Activated CD8-positive, alpha-beta memory T cell treated with anti-CD3 and anti-CD28 coated beads, Interleukin-2, amount 50 U/mL, for 48 hours (primary cell): Measurements from ENCODE around the gene IKZF3.
"Not testable (repeated sequence)": the region's sequence is repeated elsewhere in the genome, so short reads cannot be mapped to it uniquely, and the experiment has no call there.

Experiments
- DNase-seq: peaks from one replicate; pipeline ENCODE4 v3.0.0-alpha.2; 2020

IKZF3 gene

DNA sequence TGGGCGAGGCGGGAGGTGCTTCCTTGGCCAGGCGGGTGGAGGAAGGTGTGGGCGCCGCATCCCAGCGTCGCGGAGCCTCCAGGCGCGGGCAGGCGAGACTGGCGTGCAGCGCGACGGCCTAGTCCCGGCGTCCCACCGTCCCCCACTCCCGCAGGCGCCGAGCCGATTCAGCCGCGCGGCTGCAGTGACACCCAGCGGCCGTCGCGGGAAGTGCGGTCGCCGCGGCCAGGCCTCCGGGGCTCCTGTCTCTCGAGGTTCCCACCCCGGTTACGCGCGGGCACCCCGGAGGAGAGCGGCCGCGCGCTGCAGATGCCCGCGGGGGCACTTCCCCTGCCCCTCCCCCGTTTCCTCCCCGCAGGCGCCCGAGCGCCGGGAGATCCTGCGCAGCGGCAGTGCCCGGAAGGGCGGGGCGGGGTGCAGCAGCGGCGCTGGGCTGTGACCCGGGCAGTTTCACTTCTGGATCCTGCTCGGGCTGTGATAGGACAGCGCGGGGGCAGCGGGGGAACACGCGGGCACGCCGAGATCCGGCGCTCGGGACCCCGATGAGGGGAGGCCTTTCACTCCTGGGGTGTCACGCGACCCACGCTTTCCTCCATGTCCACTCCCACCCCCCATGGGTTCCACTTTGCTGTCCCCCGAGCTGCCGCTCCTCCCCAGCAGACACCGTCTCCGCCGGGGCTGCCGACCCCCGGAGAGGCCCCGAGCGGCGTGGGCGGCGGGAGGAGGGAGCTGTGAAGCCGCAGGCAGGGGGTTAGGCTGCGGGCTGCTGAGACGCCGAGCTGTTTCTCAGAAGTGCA is 109.8 kb downstream of the IKZF3 start:
- peak; percentile 98 for DNase-seq

DNA sequence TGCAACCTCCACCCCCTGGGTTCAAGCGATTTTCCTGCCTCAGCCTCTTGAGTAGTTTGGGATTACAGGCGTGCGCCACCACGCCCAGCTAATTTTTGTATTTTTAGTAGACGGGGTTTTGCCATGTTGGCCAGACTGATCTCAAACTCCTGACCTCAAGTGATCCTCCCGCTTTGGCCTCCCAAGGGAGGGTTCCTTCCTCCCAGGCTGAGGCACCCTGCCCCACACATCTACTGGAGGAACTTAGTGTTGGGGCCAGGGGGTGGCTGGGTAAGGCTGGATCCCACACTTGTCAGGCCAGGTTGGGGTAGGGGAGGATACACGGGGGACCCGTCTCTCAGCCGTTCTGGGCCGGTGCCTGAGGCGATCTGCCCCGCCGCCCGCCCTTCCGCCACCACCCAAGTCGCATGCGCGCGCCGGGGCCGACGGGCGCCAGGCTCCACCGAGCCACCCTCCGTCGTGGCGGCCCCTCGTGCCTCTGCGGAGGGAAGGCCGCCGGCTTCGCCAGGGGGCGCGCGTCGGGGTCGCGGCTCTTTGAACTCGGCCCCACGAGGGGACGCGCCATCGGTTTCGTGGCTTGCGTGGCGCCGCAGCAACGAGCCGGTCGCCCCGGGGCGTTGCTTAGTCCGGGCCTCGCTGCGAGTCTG is 110.5 kb downstream of the IKZF3 start:
- no peak for DNase-seq

DNA sequence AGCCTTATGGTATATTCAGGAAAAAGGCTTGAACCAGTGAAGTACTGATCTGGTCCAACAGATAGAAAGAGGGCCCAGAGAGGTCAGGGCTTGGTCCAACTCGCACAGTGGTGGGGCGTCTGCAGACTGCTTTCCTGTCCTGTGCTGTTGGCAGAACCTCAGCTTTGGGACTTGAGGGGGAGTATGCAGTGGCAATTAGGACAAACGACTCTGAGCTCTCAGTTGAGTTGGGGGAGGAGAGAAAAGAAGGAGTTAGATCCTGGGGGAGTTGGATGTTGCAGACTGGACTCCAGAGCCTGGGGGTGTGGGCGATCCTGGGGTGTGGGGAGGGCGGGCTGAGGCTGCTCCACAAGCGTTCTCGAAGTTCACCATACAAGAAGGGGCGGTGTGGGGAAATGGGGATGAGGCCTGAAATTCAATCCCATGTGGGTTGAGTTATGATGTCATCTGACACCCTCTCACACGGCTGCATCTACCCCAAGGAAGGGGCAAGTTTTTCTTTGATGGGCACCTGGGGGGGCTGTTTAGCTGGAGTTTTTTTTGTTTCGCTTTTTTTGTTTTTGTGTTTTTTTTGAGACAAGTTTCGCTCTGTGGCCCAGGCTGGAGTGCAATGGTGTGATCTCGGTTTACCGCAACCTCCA is 111.8 kb downstream of the IKZF3 start:
- no peak for DNase-seq

DNA sequence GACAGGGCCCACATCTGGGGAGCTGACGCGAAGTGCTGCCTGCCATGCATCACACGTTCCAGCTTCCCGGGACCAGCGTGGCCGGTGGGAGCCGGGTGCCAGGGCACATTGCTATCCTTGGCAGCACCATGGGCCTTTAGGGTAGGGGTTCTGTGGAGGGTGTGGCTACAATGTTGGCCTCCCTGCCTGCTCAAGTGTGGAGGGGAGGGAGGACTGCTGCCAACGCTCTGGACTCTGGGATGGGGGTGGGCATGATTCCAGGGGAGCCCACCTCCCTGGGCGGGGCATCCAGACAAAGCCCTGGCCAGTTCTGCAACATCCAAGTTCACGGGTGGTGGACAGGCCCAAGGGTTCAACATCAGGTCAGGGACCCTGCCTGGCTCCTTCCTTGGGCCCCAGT is 112.5 kb downstream of the IKZF3 start:
- no peak for DNase-seq

DNA sequence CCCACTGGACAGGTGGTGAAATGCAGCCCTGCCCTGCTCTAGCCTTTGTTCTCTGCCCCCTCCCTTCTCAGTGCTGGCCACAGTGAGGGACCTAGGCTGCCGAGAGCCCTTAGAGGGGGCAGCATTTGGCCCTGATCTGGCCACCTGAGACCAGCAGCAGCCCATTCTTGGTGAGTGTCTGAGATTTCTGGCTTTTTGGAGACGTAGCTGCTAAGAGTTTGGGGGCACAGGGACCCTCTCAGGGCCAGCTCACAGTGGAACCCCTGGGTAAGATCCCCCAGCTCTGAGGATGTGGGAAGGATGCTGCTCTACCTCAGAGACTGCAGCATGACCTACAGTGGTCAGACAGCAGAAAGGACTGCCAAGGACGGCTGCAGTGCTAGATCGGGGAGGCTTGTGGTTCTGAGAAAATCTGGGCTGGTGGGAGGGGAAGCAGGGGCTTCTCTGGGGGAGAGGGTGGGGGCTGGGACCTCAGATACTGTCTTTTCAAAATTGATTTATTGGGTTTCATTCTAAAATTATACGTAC is 113.0 kb downstream of the IKZF3 start:
- no peak for DNase-seq

DNA sequence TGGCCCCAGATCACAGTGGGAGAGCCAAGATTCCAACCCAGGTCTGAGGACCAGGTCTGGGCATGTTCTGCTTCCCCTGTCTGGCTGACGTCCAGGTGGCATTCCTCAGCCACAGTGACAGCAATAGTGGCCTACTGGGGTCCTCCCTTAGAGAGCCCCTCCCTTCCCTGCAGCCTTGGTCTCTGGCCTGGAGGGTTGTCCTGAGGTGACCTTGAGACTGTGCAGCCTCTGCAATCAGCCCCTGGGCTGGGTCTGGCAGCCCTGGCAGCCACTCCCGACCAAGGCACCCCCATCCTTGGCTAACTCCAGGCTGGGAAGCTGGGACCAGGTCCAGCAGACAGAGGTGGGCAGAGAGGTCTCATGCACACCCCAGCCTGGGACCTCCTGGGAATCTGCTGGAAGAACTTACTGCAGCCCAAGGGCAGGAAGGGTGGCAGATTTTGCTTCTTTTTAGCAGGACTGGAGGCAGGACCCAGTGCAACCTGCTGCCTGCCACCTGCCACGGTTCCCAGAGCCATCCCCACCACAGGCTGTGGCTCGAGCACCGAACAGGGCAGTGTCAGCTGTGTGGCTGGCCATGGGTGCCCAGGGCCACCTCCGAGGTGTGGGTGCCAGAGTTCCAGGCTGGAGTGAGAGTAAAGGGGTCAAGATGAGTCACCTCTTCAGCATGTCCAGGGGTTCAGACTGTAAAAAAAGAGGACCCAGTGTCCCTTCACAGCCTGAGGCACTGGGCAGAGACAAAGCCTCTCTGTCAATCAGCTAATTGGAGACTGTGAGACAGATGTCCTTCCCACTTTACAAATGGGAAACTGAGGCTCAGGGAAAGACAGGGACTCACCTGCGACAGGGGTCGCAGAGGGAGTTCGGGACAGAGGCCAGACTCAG is 113.7 kb downstream of the IKZF3 start:
- DNase-seq, result no peak

DNA sequence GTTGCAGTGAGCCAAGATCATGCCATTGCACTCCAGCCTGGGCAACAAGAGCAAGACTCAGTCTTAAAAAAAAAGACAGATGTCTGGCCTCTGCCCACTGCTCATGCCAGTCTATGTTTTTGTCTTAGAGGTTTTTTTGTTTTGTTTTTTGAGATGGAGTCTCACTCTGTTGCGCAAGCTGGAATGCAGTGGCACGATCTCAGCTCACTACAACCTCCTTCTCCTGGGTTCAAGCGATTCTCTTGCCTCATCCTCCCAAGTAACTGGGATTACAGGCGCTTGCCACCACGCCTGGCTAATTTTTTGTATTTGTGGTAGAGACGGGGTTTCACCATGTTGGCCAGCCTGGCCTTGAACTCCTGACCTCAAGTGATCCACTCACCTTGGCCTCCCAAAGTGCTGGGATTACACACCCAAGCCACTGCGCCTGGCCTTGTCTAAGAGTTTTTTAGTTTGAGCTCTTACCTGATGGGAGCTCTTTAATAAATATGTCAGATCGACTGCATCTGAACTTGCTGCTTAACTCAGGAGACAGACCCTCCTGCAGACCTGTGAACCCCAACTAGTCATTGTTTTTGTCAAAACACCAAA is 115.6 kb downstream of the IKZF3 start:
- DNase-seq, result not testable (repeated sequence)

DNA sequence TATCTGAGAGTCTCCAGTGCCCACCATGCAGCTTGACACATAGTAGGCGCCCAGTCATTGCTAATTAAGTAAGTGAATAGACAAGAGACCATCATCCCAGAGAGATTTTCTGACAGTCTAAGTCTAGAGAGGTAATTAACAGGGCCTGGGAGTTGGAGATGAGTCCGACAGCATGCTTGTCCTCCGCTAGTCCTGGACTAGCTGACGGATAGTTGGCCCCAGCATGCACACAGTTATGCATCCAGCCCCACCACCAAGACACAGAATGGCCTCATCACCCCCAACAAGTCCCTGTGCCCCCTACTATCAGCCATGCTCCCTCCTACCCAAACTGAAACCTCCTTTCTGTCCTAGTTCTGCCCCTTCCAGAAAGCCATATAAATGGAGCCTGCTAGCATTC is 116.4 kb downstream of the IKZF3 start:
- no peak for DNase-seq

DNA sequence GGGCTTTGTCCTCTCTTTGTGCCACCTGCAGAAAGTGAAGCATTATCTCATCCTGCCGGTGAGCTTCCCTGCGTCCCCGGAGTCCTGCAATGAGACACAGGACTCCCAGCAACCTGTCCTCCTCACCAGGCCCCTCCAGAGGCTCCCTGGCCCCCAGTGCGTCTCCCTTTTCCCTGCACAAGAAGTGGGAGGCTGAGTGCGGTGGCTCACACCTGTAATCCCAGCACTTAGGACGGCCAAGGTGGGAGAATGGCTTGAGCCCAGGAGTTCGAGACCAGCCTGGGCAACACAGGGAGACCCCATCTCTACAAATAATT is 118.0 kb downstream of the IKZF3 start:
- DNase-seq, result no peak

DNA sequence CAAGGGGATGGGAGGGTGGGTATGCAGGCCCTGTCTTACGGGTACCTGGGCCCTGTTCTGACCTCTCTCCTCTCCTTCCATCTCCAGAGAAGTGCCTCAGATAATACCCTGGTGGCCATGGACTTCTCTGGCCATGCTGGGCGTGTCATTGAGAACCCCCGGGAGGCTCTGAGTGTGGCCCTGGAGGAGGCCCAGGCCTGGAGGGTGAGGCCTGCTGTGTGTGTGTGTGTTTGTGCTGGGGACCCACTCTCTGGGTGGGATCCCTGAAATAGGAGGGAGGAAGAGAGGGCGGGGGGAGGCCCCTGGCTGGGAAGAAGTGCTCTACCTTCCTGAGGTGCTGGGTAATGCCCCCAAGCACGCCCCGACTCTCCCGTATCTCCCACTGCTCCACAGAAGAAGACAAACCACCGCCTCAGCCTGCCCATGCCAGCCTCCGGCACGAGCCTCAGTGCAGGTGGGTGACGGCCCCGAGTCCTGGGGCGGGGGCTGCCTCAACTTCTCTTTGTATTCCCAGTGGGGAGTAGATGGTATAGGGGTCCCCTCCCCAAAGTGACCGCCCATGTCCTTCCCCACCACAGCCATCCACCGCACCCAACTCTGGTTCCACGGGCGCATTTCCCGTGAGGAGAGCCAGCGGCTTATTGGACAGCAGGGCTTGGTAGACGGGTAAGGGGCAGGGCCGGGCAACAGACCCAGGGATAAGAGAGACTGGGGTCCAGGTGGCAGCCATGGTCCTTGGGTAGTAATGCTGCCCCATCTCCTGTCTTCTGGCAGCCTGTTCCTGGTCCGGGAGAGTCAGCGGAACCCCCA is 118.6 kb downstream of the IKZF3 start:
- no peak for DNase-seq

DNA sequence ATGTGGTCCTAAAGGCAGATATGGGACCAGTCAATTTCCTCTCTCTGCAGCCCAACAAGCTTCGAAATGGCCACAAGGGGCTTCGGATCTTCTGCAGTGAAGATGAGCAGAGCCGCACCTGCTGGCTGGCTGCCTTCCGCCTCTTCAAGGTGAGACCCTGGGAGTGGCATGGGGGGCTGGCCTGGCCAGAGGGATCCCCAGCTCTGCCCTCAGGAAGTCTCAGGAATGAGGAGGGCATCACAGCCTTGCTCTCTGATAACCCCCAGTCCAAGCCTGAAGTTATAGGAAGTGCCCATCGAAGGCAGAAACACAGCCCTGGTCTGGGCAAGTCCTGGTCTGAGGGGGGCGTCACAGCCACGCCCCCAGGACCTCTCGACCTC is 119.3 kb downstream of the IKZF3 start:
- DNase-seq, result no peak

DNA sequence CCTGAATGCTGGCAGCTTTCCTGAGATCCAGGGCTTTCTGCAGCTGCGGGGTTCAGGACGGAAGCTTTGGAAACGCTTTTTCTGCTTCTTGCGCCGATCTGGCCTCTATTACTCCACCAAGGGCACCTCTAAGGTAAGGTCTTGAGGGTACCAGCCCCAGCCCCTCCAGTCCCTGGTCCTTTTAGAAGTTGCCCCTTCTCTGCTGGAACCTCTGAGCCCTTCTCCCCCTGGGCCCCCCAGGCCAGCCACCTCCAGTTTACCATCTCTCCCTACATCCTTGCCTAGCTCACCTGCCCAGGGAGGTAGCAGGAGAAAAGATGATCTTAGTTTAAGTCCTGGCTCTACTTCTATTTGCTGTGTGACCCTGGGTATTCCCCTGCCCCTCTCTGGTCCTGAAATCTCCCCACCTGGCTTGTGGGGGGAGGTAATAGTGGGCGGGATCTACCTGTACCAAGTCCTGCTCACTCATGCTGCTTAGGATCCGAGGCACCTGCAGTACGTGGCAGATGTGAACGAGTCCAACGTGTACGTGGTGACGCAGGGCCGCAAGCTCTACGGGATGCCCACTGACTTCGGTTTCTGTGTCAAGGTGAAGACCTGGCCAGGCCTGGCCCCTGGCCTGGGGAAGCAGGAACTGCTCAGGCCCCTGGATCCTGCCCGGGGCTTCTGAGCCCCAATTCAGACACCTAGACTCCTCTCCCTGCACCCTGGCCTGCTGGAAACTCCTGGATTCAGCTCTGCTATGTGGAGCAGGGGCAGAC is 119.9 kb downstream of the IKZF3 start:
- DNase-seq, result no peak

DNA sequence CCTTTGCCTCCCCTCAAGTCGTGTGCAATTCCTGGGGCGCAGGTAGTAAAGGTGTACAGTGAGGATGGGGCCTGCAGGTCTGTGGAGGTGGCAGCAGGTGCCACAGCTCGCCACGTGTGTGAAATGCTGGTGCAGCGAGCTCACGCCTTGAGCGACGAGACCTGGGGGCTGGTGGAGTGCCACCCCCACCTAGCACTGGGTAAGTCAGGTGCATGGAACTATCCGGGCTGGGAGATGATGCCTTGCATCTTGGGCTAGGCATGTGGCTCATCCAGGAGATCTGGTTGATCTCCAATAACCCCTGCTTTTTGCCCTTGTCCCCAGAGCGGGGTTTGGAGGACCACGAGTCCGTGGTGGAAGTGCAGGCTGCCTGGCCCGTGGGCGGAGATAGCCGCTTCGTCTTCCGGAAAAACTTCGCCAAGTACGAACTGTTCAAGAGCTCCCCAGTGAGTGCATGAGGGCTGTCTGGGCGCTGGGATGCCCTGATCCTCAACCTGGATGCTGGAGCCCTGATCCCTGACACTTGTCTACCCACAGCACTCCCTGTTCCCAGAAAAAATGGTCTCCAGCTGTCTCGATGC is 121.2 kb downstream of the IKZF3 start:
- DNase-seq, result no peak

DNA sequence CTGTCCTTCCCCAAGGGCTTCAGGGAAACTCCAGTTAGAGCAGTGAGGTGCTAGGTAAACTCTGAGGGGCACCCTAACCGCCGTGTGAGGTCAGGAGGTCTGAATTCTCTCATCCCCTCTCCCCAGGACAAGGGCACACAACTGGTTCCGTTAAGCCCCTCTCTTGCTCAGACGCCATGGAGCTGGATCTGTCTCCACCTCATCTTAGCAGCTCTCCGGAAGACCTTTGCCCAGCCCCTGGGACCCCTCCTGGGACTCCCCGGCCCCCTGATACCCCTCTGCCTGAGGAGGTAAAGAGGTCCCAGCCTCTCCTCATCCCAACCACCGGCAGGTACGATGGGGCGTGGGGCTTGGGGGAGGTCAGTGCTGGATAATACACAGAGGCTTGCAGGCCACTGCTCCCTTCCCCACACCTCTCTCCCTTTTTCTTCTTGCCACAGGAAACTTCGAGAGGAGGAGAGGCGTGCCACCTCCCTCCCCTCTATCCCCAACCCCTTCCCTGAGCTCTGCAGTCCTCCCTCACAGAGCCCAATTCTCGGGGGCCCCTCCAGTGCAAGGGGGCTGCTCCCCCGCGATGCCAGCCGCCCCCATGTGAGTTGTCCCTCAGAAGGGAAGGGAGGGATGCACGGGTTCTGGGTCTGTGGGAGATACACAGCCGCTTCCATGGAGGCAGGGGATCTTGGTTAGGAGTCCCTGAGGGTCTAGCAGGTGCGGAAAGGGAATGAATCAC is 121.8 kb downstream of the IKZF3 start:
- DNase-seq, result no peak

DNA sequence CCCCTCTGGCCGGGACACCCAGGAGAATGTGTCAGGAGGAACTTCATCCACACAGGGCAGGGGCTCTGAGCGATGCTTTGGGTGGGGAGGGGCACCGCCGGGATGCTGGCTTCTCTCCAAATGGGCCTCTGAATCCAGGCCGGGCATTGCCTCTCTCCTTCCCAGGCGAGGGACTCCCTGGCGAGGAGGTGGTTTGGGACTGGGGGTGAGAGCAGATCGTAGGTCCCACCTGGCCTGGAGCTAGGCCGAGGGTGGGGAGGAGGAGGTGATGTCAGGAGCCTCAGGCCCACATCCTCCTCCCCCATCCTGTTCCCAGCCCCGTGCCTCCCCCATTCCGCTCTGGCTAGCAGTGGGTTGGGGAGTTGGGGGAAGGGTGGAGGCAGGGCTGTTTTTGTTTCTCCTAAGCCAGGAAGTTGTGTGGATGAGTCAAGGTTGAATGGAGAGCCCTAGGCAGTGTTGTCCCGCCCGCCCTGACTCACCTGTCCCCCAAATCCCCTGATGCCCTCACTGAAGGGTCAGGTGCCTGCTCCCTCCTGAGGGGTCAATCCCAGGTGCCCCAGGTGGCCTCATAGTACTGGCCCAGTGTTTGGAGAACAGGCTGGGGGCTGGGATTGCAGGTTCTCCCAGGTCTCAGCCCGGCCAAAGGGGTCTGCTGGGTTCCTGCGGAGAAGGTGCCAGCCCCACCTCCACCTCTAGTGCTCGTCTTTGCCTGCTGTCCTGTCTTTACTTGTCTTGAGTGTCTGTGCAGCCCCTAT is 123.6 kb downstream of the IKZF3 start:
- DNase-seq, result no peak

DNA sequence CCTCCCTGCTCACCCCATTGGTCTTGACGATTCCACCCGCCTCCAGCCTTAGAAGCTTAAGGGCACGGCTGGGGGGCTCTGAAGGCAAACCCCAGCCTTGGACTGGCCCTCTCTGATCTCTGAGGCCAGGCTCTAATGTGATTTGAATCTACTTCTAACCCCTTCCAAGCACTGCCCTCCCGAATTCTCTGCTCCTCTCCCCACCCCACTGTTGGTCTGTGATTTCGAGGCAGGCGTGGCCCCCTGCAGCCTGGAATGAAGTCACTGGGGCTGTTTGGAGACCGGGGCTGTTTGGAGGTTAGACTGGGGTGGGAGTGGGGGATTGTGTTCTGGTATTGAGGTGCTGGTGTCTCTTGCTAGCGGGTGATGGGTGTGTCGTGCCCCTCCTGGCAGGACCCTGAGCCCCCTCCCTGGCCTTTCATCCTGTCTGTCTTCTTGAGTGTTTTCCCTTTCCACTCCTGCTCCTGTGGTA is 124.2 kb downstream of the IKZF3 start:
- DNase-seq, result no peak

DNA sequence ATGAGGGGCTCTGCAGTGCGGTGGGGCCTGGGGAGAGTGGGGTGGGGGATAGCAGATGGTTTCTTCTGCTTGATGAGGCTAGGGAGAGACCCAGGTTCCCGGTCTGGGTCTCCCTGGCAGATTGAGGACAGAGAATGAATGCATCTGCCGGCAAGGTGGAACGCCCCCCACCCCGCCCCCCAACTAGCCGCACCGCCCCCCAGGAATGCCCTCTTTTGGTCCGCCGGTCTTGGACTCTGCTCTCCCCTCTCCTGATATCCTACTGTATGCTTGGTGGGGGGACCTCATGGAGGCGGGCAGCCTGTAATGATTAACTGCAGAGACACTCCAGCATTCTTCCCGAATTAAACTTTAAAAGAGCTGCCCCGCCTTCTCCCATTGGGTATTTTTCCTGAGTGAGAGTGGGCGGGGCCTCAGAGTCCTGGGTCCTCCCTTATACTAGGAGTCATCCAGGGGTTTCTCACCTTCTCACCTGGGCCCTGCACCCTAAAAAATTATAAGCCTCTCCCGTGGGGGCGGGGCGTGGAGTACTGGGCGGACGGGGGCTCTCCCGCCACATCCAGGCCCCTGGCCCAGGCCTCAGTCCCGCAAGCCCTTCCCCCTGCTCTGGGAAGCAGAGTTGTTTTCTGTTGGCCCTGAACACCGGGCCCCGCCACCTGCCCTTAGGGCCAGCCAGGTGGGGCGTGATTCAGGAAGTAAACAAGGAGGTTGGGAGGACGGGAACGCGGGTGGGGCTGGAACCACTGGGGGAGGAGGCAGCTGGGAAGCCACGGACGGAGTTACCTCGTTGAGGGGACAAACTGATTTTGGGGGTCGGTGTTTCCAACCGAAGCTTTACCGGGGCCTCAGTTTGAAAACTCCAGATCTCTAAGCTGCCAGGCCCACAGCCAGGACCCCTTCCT is 124.9 kb downstream of the IKZF3 start:
- no peak for DNase-seq

DNA sequence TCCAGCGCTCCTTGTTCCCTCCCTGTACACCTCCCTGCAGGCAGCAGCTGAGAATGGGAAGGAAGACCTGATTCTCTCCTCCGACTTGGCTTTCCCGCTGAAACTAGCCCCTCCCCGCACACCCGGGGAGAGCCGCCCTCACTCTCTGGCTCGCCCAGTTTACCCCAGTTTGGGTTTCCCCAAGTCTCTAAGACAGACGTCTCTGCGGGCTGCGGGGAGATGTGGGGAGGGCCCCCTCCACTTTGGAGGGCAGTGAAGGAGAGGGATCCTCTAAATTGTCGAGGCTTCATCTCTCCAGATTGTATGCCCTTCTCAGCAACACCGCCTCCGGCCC is 125.6 kb downstream of the IKZF3 start:
- peak; percentile 72 for DNase-seq
